ENCODE data around the gene TLR6. TPM values are rescaled to one million over a fixed set of nuclear protein-coding genes. Genes with fewer than 3 reads are reported as not detected.

Gene TLR6
- polyA plus RNA-seq, 1 of the 3 experiments (the other 2 are of a cell fraction), result 0.10 TPM

GRCh38 chr4:38842994-38843393 is 13.6 kb downstream of the TLR6 start:
- H3K9me3 ChIP-seq, result no peaks in the 10 kb centered on the region
- no peaks in the 10 kb centered on the region for H3K4me1 ChIP-seq (ENCODE audit: control insufficient read depth in 1 of 2, insufficient read depth in 2 of 2, low read depth in 1 of 2, low read length in 1 of 2)
- H4K20me1 ChIP-seq (ENCODE audit: insufficient read depth), result no peaks in the 10 kb centered on the region
- H3F3A ChIP-seq (replicated peaks; ENCODE audit: insufficient read depth), result peaks cover 5% of the 10 kb centered on the region
- WGBS (ENCODE audit: low lambda C conversion rate), result 84% methylated on average over 4 of the region's 4 CpGs
- no peak overlapping the region for H3K27ac ChIP-seq (ENCODE audit: low read depth in 2 of 2, low read length in 1 of 2)
- TF ChIP-seq MEF2A (IDR thresholded peaks at IDR 0.05; ENCODE audit: borderline replicate concordance, low read depth), result no peak
- no peak for TF ChIP-seq RAD21 (IDR thresholded peaks at IDR 0.05; ENCODE audit: low read length)
- no peak for TF ChIP-seq RCOR1 (IDR thresholded peaks at IDR 0.05; ENCODE audit: low read length)
- no peaks in the 10 kb centered on the region for H3K9me2 ChIP-seq
- no peak for DNase-seq
- POLR2A ChIA-PET, result no interaction called here
- H3K79me2 ChIP-seq (ENCODE audit: insufficient read depth), result no peaks in the 10 kb centered on the region
- no peaks in the 10 kb centered on the region for H3K36me3 ChIP-seq (replicated peaks in 1 of 2; ENCODE audit: control insufficient read depth in 1 of 2, insufficient read depth in 2 of 2, low read length in 1 of 2)
- H3K4me2 ChIP-seq, result no peak overlapping the region
- H3K4me3 ChIP-seq (ENCODE audit: low read depth in 2 of 2, low read length in 1 of 2), result no peak overlapping the region
- no peaks in the 10 kb centered on the region; the same call in 1 of the 2 replicates for H3K27me3 ChIP-seq (ENCODE audit: insufficient read depth)
- H2AFZ ChIP-seq (ENCODE audit: low read depth), result no peak overlapping the region
- CTCF ChIA-PET, result interaction anchor here (0.6 to 1.0 kb wide), 2 partner anchors 18 to 292 kb away, joined by 3 to 5 read pairs; no protein-coding TSS in a partner anchor
- H3K9ac ChIP-seq, result no peak overlapping the region

- Histone ChIP-seq H3K27me3 (ENCODE audit: insufficient read depth) (no peaks in the 10 kb centered on the region; the same call in 1 of the 2 replicates), H3K9me2 (no peaks in the 10 kb centered on the region), H4K20me1 (ENCODE audit: insufficient read depth) (no peaks in the 10 kb centered on the region), H3K27ac (ENCODE audit: low read depth in 2 of 2, low read length in 1 of 2) (peak overlapping the region in 1 of 2 experiments; percentile 49; a peak in 1 of 4 replicates), H3K9me3 (peaks cover 18% of the 10 kb centered on the region), H3K4me2 (no peak overlapping the region), H2AFZ (ENCODE audit: low read depth) (no peak overlapping the region), H3K4me1 (ENCODE audit: control insufficient read depth in 1 of 2, insufficient read depth in 2 of 2, low read depth in 1 of 2, low read length in 1 of 2) (no peaks in the 10 kb centered on the region), H3K4me3 (ENCODE audit: low read depth in 2 of 2, low read length in 1 of 2) (no peak overlapping the region), H3K36me3 (replicated peaks in 1 of 2; ENCODE audit: control insufficient read depth in 1 of 2, insufficient read depth in 2 of 2, low read length in 1 of 2) (no peaks in the 10 kb centered on the region), H3K79me2 (ENCODE audit: insufficient read depth) (no peaks in the 10 kb centered on the region), H3K9ac (no peak overlapping the region), H3F3A (replicated peaks; ENCODE audit: insufficient read depth) (peaks cover 15% of the 10 kb centered on the region)
- ChIA-PET POLR2A (no interaction called here), CTCF (no interaction called here)
- DNase-seq, result no peak
- WGBS (ENCODE audit: low lambda C conversion rate), result 10% methylated on average over 2 of the region's 2 CpGs
- peak; percentile 95 for TF ChIP-seq JUND (IDR thresholded peaks at IDR 0.05)
- TF ChIP-seq SIN3A (IDR thresholded peaks at IDR 0.05; ENCODE audit: borderline replicate concordance, low read depth, low read length), result no peak
- TF ChIP-seq POLR2AphosphoS5 (IDR thresholded peaks at IDR 0.05; ENCODE audit: low read depth, low read length), result peak; percentile 80; the same call in 1 of the 2 replicates
- TF ChIP-seq TEAD4 (IDR thresholded peaks at IDR 0.05; ENCODE audit: borderline replicate concordance, insufficient read depth), result peak; percentile 70; the same call in 1 of the 2 replicates
- peak in 1 of 2 experiments; percentile 65; a peak in 1 of 4 replicates for TF ChIP-seq EP300 (IDR thresholded peaks at IDR 0.05; ENCODE audit: borderline replicate concordance in 1 of 2, low read depth in 1 of 2, low read length in 1 of 2)
- peak; percentile 57; the same call in 1 of the 2 replicates for TF ChIP-seq RXRA (IDR thresholded peaks at IDR 0.05; ENCODE audit: borderline replicate concordance, low read depth)
- peak; percentile 92 for TF ChIP-seq FOSL2 (IDR thresholded peaks at IDR 0.05; ENCODE audit: borderline replicate concordance, low read depth)
- peak; percentile 70; the same call in 1 of the 2 replicates for TF ChIP-seq NFIC (IDR thresholded peaks at IDR 0.05; ENCODE audit: borderline replicate concordance)
- no peak for TF ChIP-seq CHD2 (IDR thresholded peaks at IDR 0.05; ENCODE audit: low read length, partially characterized antibody)
- TF ChIP-seq PBX3 (IDR thresholded peaks at IDR 0.05), result peak; percentile 95
- peak; percentile 92 for TF ChIP-seq TCF12 (IDR thresholded peaks at IDR 0.05)
- no peak; the same call in 1 of the 2 replicates for TF ChIP-seq EZH2phosphoT487 (IDR thresholded peaks at IDR 0.05; ENCODE audit: borderline replicate concordance, low read depth)
Measured at GRCh38 chr4:38837849-38838248, 18.8 kb downstream of the TLR6 start.

Measured in SK-N-SH (cell line).